Measurements from ENCODE around the gene MED26. TPM values are rescaled to one million over a fixed set of nuclear protein-coding genes. Genes with fewer than 3 reads are reported as not detected.
"Not testable (repeated sequence)": the region's sequence is repeated elsewhere in the genome, so short reads cannot be mapped to it uniquely, and the experiment has no call there.

The MED26 gene
- total and polyA plus RNA-seq, 11 donors: 3.6 to 7.5 (median 4.6) TPM

- no peaks in the 10 kb centered on the region for H3K27me3 ChIP-seq
- ATAC-seq: no peak
- no peak for TF ChIP-seq CTCF (IDR thresholded peaks at IDR 0.05)
- no peak for TF ChIP-seq POLR2A (IDR thresholded peaks at IDR 0.05)
- H3K4me3 ChIP-seq: no peak overlapping the region
- H3K4me1 ChIP-seq: peaks cover 6 to 42% (median 31%) of the 10 kb centered on the region in 12 donors
- peaks cover 0 to 11% (median 7%) of the 10 kb centered on the region in 9 donors for H3K36me3 ChIP-seq
- 83 to 92% (median 90%) methylated on average over 11 of the region's 11 CpGs for WGBS, 4 donors
- intact Hi-C loops (cut with DNase I): loop anchor here in 2 of 10 donors (5.0 kb wide), 2 partner anchors 43 to 47 kb away; partner anchors contain the start of genes C19orf44 (in 1 of the 2) and CALR3 (in 1 of the 2)
- H3K9me3 ChIP-seq: no peaks in the 10 kb centered on the region
- no peak for DNase-seq
- H3K27ac ChIP-seq: no peak overlapping the region
Observed at GRCh38 chr19:16544473-16545231, 83.4 kb downstream of the MED26 start.

GRCh38 chr19:16543734-16544133 is 84.3 kb downstream of the MED26 start:
- DNase-seq, H3K27ac ChIP-seq, H3K9me3 ChIP-seq, ATAC-seq, H3K27me3 ChIP-seq: not testable (repeated sequence)
- intact Hi-C loops (cut with DNase I): loop anchor here in 4 of 10 donors (2.0 to 5.0 kb wide), 5 partner anchors 27 to 85 kb away; partner anchors contain the start of genes C19orf44 (in 2 of the 4), CALR3 (in 2 of the 4) and MED26 (in 1 of the 4)
- Histone ChIP-seq H3K36me3 (peaks cover 0 to 17% (median 12%) of the 10 kb centered on the region in 9 donors), H3K4me3 (peak overlapping the region in 4 of 12 donors; percentile 94 to 100 (median 100)), H3K4me1 (peaks cover 6 to 44% (median 33%) of the 10 kb centered on the region in 12 donors)
- WGBS, 4 donors: 87 to 91% (median 89%) methylated on average over 6 of the region's 6 CpGs

- intact Hi-C loops (cut with DNase I): loop anchor here in 4 of 10 donors (1.0 to 5.0 kb wide), 6 partner anchors 28 to 86 kb away; partner anchors contain the start of genes C19orf44 (in 2 of the 4), CALR3 (in 2 of the 4), MED26 (in 1 of the 4) and SLC35E1 (in 1 of the 4)
- Histone ChIP-seq H3K4me1 (peaks cover 6 to 50% (median 33%) of the 10 kb centered on the region in 12 donors), H3K9me3 (no peaks in the 10 kb centered on the region), H3K36me3 (peaks cover 0 to 24% (median 12%) of the 10 kb centered on the region in 9 donors), H3K27ac (peak overlapping the region in 11 of 12 donors; percentile 77 to 95 (median 91)), H3K4me3 (peak overlapping the region; percentile 71 to 100 (median 94)), H3K27me3 (no peaks in the 10 kb centered on the region)
- no peak for ATAC-seq
- TF ChIP-seq POLR2A (IDR thresholded peaks at IDR 0.05) (no peak), CTCF (IDR thresholded peaks at IDR 0.05) (no peak)
- no peak for DNase-seq
- WGBS, 4 donors: 5% methylated on average over 15 of the region's 15 CpGs
Observed at GRCh38 chr19:16542910-16543472, 85.0 kb downstream of the MED26 start.

GRCh38 chr19:16542045-16542909 is 85.7 kb downstream of the MED26 start, which contains the start of gene CHERP:
Gene CHERP, minus strand, starts transcription at chr19:16542437. Its CDS starts 59 bp downstream, at chr19:16542378.
- 0% methylated on average over 39 to 108 of the region's 108 CpGs for WGBS, 4 donors
- no peaks in the 10 kb centered on the region for H3K9me3 ChIP-seq
- peak within 1 kb of the TSS; percentile 71 to 100 (median 94) for H3K4me3 ChIP-seq
- intact Hi-C loops (cut with DNase I): loop anchor here in 4 of 10 donors (1.0 to 5.0 kb wide), 6 partner anchors 29 to 87 kb away; partner anchors contain the start of genes C19orf44 (in 2 of the 4), CALR3 (in 2 of the 4), MED26 (in 1 of the 4) and SLC35E1 (in 1 of the 4)
- TF ChIP-seq CTCF (IDR thresholded peaks at IDR 0.05) (peak in 1 of 12 donors; percentile 15), POLR2A (IDR thresholded peaks at IDR 0.05) (peak in 1 of 2 donors; percentile 85)
- peak; percentile 95 to 97 (median 96) for DNase-seq
- H3K36me3 ChIP-seq: peaks cover 0 to 31% (median 18%) of the 10 kb centered on the region in 9 donors
- peak; percentile 89 to 98 (median 97) for ATAC-seq
- peak within 1 kb of the TSS; percentile 47 to 95 (median 92) for H3K27ac ChIP-seq
- no peaks in the 10 kb centered on the region for H3K27me3 ChIP-seq
- H3K4me1 ChIP-seq: peaks cover 6 to 56% (median 33%) of the 10 kb centered on the region in 12 donors

Data from heart left ventricle (tissue), 16 donors.